Measurements from ENCODE around the gene NAA15. TPM values are rescaled to one million over a fixed set of nuclear protein-coding genes. Genes with fewer than 3 reads are reported as not detected.
A peak's percentile ranks its signal among the peaks of the same experiment; 100 is the strongest.

The NAA15 gene
- polyA plus RNA-seq, 1 of the 3 experiments (the other 2 are of a cell fraction) = 7.1 TPM

DNA sequence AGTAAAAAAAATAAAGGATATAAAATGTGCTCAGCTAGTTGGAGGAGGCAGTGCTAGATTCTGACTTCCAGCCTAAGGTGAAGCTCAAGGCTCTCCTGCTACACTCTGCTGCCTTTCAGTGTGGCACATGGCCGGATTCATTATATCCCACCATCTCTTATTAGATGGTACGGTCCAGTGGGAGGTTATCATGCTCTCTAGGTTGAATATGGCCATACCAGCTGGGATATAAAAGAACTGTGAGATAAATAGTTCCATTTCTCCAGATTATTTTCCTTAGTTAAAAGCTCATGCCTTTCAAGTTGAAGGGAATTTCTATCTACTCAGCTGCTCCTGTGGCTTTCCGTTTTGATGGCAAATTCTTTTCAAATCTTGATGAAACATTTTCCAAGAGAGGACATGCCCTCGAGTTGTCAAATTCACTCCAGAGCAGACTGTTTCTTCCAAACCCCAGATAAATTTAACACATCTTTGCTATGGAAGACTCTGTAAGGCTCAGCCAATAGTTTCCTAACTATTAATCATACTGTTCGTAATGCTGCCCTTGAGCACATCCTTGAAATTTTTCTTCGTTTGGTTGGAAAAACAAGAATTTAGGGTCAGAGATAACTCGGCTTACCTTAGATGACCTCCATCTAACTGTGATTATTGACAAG is 19.1 kb upstream of the NAA15 start:
- ChIA-PET POLR2A (interaction anchor here (0.7 kb wide), 2 partner anchors 124 to 172 kb away, joined by 3 to 7 read pairs; no protein-coding TSS in a partner anchor), CTCF (interaction anchor here (0.8 to 1.9 kb wide), 3 partner anchors 13 to 38 kb away, joined by 3 to 9 read pairs (median 3); no protein-coding TSS in a partner anchor)
- H3K27ac ChIP-seq (ENCODE audit: low read depth in 2 of 2, low read length in 1 of 2) = peak overlapping the region; percentile 47 to 62; a peak in 3 of 4 replicates
- H3K36me3 ChIP-seq (replicated peaks in 1 of 2; ENCODE audit: control insufficient read depth in 1 of 2, insufficient read depth in 2 of 2, low read length in 1 of 2) = no peaks in the 10 kb centered on the region
- no peaks in the 10 kb centered on the region for H3K79me2 ChIP-seq (ENCODE audit: insufficient read depth)
- no peak overlapping the region for H3K4me3 ChIP-seq (ENCODE audit: low read depth in 2 of 2, low read length in 1 of 2)
- TF ChIP-seq USF2 (IDR thresholded peaks at IDR 0.05; ENCODE audit: borderline replicate concordance, low read depth, low read length) (no peak), ELF1 (IDR thresholded peaks at IDR 0.05) (no peak)
- H2AFZ ChIP-seq (ENCODE audit: low read depth) = peak overlapping the region; percentile 56
- no peaks in the 10 kb centered on the region; a peak in 1 of 4 replicates for H3K4me1 ChIP-seq (ENCODE audit: control insufficient read depth in 1 of 2, insufficient read depth in 2 of 2, low read depth in 1 of 2, low read length in 1 of 2)
- no peaks in the 10 kb centered on the region for H3K27me3 ChIP-seq (ENCODE audit: insufficient read depth)
- H3K4me2 ChIP-seq = no peak overlapping the region
- H3K9me2 ChIP-seq = no peaks in the 10 kb centered on the region
- no peaks in the 10 kb centered on the region for H3K9me3 ChIP-seq
- no peak for DNase-seq
- peaks cover 15% of the 10 kb centered on the region for H3F3A ChIP-seq (replicated peaks; ENCODE audit: insufficient read depth)
- no peak overlapping the region for H3K9ac ChIP-seq
- WGBS (ENCODE audit: low lambda C conversion rate) = 72% methylated on average over 7 of the region's 7 CpGs
- H4K20me1 ChIP-seq (ENCODE audit: insufficient read depth) = no peaks in the 10 kb centered on the region

DNA sequence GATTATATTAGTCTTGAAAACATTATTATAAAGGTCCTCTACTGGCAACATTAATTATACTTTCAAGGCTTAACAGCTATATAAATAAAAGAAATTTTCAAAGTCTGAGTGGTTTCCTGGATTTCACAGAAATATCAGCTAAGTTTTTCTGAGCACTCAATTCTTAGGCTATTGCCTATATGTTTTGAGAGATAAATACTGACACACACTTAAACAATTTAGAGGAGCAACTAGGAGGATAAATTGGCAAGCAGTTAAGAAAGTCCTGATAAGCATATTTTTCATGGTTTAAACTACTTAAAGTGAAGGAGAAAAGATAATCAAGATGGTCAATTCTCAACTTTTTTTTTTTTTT is 18.6 kb upstream of the NAA15 start:
- Histone ChIP-seq H3K27me3 (ENCODE audit: insufficient read depth) (no peaks in the 10 kb centered on the region), H3K79me2 (ENCODE audit: insufficient read depth) (no peaks in the 10 kb centered on the region), H3F3A (replicated peaks; ENCODE audit: insufficient read depth) (peaks cover 15% of the 10 kb centered on the region), H3K4me1 (ENCODE audit: control insufficient read depth in 1 of 2, insufficient read depth in 2 of 2, low read depth in 1 of 2, low read length in 1 of 2) (no peaks in the 10 kb centered on the region; a peak in 1 of 4 replicates), H4K20me1 (ENCODE audit: insufficient read depth) (no peaks in the 10 kb centered on the region), H3K9ac (no peak overlapping the region), H2AFZ (ENCODE audit: low read depth) (peak overlapping the region; percentile 56), H3K27ac (ENCODE audit: low read depth in 2 of 2, low read length in 1 of 2) (peak overlapping the region; percentile 47 to 62; a peak in 3 of 4 replicates), H3K4me2 (no peak overlapping the region), H3K4me3 (ENCODE audit: low read depth in 2 of 2, low read length in 1 of 2) (no peak overlapping the region), H3K9me3 (no peaks in the 10 kb centered on the region), H3K9me2 (no peaks in the 10 kb centered on the region), H3K36me3 (replicated peaks in 1 of 2; ENCODE audit: control insufficient read depth in 1 of 2, insufficient read depth in 2 of 2, low read length in 1 of 2) (no peaks in the 10 kb centered on the region)
- no peak for DNase-seq
- POLR2A ChIA-PET = no interaction called here
- CTCF ChIA-PET = interaction anchor here (0.8 to 1.9 kb wide), 2 partner anchors 13 to 15 kb away, joined by 3 to 9 read pairs; no protein-coding TSS in a partner anchor
- TF ChIP-seq FOSL2 (IDR thresholded peaks at IDR 0.05; ENCODE audit: borderline replicate concordance, low read depth) = no peak
- no peak for TF ChIP-seq TAF1 (IDR thresholded peaks at IDR 0.05; ENCODE audit: borderline replicate concordance, low read depth, low read length)
- no peak for TF ChIP-seq GATA2 (CRISPR knock-in tag; IDR thresholded peaks at IDR 0.05)
- no peak for TF ChIP-seq SIN3A (IDR thresholded peaks at IDR 0.05; ENCODE audit: borderline replicate concordance, low read depth, low read length)
- TF ChIP-seq POLR2AphosphoS5 (IDR thresholded peaks at IDR 0.05; ENCODE audit: low read depth, low read length) = no peak
- TF ChIP-seq, protein P1, sequence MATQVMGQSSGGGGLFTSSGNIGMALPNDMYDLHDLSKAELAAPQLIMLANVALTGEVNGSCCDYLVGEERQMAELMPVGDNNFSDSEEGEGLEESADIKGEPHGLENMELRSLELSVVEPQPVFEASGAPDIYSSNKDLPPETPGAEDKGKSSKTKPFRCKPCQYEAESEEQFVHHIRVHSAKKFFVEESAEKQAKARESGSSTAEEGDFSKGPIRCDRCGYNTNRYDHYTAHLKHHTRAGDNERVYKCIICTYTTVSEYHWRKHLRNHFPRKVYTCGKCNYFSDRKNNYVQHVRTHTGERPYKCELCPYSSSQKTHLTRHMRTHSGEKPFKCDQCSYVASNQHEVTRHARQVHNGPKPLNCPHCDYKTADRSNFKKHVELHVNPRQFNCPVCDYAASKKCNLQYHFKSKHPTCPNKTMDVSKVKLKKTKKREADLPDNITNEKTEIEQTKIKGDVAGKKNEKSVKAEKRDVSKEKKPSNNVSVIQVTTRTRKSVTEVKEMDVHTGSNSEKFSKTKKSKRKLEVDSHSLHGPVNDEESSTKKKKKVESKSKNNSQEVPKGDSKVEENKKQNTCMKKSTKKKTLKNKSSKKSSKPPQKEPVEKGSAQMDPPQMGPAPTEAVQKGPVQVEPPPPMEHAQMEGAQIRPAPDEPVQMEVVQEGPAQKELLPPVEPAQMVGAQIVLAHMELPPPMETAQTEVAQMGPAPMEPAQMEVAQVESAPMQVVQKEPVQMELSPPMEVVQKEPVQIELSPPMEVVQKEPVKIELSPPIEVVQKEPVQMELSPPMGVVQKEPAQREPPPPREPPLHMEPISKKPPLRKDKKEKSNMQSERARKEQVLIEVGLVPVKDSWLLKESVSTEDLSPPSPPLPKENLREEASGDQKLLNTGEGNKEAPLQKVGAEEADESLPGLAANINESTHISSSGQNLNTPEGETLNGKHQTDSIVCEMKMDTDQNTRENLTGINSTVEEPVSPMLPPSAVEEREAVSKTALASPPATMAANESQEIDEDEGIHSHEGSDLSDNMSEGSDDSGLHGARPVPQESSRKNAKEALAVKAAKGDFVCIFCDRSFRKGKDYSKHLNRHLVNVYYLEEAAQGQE (IDR thresholded peaks at IDR 0.05; ENCODE audit: low read depth, low read length) = no peak
- no peak for TF ChIP-seq EZH2phosphoT487 (IDR thresholded peaks at IDR 0.05; ENCODE audit: borderline replicate concordance, low read depth)
- TF ChIP-seq TCF12 (IDR thresholded peaks at IDR 0.05) = no peak
- TF ChIP-seq IRF3 (IDR thresholded peaks at IDR 0.05; ENCODE audit: low read depth, low read length) = no peak
- TF ChIP-seq NFIC (IDR thresholded peaks at IDR 0.05; ENCODE audit: borderline replicate concordance) = no peak

Data from SK-N-SH (cell line).